Measurements from ENCODE around the gene CDC40. TPM values are rescaled to one million over a fixed set of nuclear protein-coding genes. Genes with fewer than 3 reads are reported as not detected.

CDC40 gene
- total and polyA plus RNA-seq, 9 of the 15 experiments (the other 6 are each of a cell fraction or from before 2014, with no cell fraction given), result 9.7 to 26.3 (median 15.7) TPM

- TF ChIP-seq E2F6 (IDR thresholded peaks at IDR 0.05; ENCODE audit: borderline replicate concordance in 1 of 2, extremely low read depth in 1 of 2, insufficient read depth in 1 of 2, insufficient read length in 1 of 2, low read depth in 1 of 2, low read length in 1 of 2, poor library complexity in 1 of 2, severe bottlenecking in 1 of 2) (peak; percentile 65 to 91), HINFP (tag; conservative IDR thresholded peaks at IDR 0.05; ENCODE audit: low read depth) (no peak)
Measured at GRCh38 chr6:110179406-110180227, 610 bp upstream of the CDC40 start, which contains the start of gene WASF1 (continued).

GRCh38 chr6:110181131-110182030, 1.2 kb downstream of the CDC40 start:
- peaks cover 21% of the 10 kb centered on the region for H3K36me3 ChIP-seq (ENCODE audit: control insufficient read depth, insufficient read depth, low read length)
- BruUV-seq (replicated peaks), result TSS peak; percentile 46
- 2% methylated on average over 6 of the region's 6 CpGs for WGBS (ENCODE audit: insufficient coverage, low coverage, missing lambda C conversion rate)
- no peaks in the 10 kb centered on the region for H3K9me1 ChIP-seq (ENCODE audit: control insufficient read depth, insufficient read depth, low read length)
- H3K4me1 ChIP-seq (replicated peaks in 1 of 2; ENCODE audit: control insufficient read depth in 2 of 2, insufficient read depth in 2 of 2, low read length in 2 of 2), result peaks cover 12 to 13% of the 10 kb centered on the region in 2 experiments; a peak in 4 of 5 replicates
- ATAC-seq, result peak; percentile 10; the same call in 1 of the 3 replicates
- H3K9me3 ChIP-seq (replicated peaks; ENCODE audit: control insufficient read depth, insufficient read depth, low read depth, low read length), result no peaks in the 10 kb centered on the region
- DNase-seq (ENCODE audit: extremely low read depth in 1 of 4, low spot score in 3 of 4), result peak in 1 of 4 experiments; percentile 35
- in situ Hi-C loops (cut with MboI) (no loop called here), intact Hi-C loops (cut with micrococcal nuclease) (no loop called here)
- peak; percentile 11 for FAIRE-seq
- peaks cover 61% of the 10 kb centered on the region for H3K79me2 ChIP-seq (ENCODE audit: control insufficient read depth, insufficient read depth, low read length)
- H3K4me3 ChIP-seq, result peak overlapping the region; percentile 88
- peak overlapping the region; percentile 88 for H3K4me2 ChIP-seq (ENCODE audit: insufficient read depth, low read length)
- peak overlapping the region; percentile 98; the same call in 1 of the 2 replicates for H2AFZ ChIP-seq (ENCODE audit: low read depth, low read length)
- no peaks in the 10 kb centered on the region; the same call in 1 of the 2 replicates for H4K20me1 ChIP-seq (replicated peaks; ENCODE audit: control insufficient read depth, insufficient read depth, low read length)
- H3K9ac ChIP-seq (ENCODE audit: insufficient read depth in 1 of 2, low read depth in 2 of 2, low read length in 2 of 2), result peak overlapping the region; percentile 89 to 98
- peak overlapping the region; percentile 79 for H3K27ac ChIP-seq (ENCODE audit: extremely low read depth, low read depth, low read length)
- H3K27me3 ChIP-seq (ENCODE audit: control insufficient read depth in 2 of 2, insufficient read depth in 2 of 2, low read length in 2 of 2), result no peaks in the 10 kb centered on the region
- POLR2A ChIA-PET, result interaction anchor here (0.8 to 1.9 kb wide), 2 partner anchors 9 to 24 kb away, joined by 3 to 5 read pairs; no protein-coding TSS in a partner anchor
- CTCF ChIA-PET (ENCODE audit: low intra/inter-chr PET ratio), result no interaction called here
- TF ChIP-seq MEIS2 (IDR thresholded peaks at IDR 0.05; ENCODE audit: partially characterized antibody), result peak; percentile 21
- peak; percentile 31; the same call in 1 of the 2 replicates for TF ChIP-seq ZFX (CRISPR knock-in tag; IDR thresholded peaks at IDR 0.05)
- TF ChIP-seq PPARD (CRISPR knock-in tag; IDR thresholded peaks at IDR 0.05), result no peak
- TF ChIP-seq PBX2 (CRISPR knock-in tag; IDR thresholded peaks at IDR 0.05; ENCODE audit: low read depth), result no peak
- peak; percentile 24; the same call in 1 of the 2 replicates for TF ChIP-seq PBX2 (tag; conservative IDR thresholded peaks at IDR 0.05; ENCODE audit: low read depth)
- TF ChIP-seq ZNF583 (CRISPR knock-in tag; IDR thresholded peaks at IDR 0.05), result no peak
- 0 out of 2 replicates have a peak, but pooled peaks have one; percentile 26 for TF ChIP-seq ZNF24 (IDR thresholded peaks at IDR 0.05)
- peak; percentile 63 for TF ChIP-seq PKNOX1 (IDR thresholded peaks at IDR 0.05)
